ENCODE data around the gene KRTDAP. TPM values are rescaled to one million over a fixed set of nuclear protein-coding genes. Genes with fewer than 3 reads are reported as not detected.

The KRTDAP gene
- total and polyA plus RNA-seq, 9 of the 15 experiments (the other 6 are each of a cell fraction or from before 2014, with no cell fraction given): not detected

DNA sequence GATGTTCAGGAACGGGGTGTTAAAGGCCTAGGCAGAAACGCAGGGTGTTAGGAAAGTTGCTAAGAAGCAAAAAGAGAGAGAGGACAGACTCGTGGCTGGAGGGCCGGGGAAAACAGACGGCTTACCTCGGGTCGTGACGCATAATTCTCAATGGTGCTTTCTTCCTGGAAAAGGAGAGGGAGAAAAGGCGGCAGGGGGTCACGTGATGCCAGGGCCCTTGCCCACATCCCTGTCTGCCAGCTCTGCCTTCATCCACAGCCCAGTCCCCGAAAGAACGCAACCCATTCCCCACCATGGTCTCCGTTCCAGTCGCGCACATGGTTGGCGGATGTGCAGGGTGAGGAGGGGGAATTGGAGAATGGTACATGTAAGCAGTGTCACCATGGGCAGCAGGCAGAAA, 1.6 kb downstream of the KRTDAP start (continued):
- TF ChIP-seq, protein P1, sequence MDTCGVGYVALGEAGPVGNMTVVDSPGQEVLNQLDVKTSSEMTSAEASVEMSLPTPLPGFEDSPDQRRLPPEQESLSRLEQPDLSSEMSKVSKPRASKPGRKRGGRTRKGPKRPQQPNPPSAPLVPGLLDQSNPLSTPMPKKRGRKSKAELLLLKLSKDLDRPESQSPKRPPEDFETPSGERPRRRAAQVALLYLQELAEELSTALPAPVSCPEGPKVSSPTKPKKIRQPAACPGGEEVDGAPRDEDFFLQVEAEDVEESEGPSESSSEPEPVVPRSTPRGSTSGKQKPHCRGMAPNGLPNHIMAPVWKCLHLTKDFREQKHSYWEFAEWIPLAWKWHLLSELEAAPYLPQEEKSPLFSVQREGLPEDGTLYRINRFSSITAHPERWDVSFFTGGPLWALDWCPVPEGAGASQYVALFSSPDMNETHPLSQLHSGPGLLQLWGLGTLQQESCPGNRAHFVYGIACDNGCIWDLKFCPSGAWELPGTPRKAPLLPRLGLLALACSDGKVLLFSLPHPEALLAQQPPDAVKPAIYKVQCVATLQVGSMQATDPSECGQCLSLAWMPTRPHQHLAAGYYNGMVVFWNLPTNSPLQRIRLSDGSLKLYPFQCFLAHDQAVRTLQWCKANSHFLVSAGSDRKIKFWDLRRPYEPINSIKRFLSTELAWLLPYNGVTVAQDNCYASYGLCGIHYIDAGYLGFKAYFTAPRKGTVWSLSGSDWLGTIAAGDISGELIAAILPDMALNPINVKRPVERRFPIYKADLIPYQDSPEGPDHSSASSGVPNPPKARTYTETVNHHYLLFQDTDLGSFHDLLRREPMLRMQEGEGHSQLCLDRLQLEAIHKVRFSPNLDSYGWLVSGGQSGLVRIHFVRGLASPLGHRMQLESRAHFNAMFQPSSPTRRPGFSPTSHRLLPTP (IDR thresholded peaks at IDR 0.05; ENCODE audit: borderline replicate concordance, extremely low read depth, insufficient read length): no peak
- TF ChIP-seq, protein P2, sequence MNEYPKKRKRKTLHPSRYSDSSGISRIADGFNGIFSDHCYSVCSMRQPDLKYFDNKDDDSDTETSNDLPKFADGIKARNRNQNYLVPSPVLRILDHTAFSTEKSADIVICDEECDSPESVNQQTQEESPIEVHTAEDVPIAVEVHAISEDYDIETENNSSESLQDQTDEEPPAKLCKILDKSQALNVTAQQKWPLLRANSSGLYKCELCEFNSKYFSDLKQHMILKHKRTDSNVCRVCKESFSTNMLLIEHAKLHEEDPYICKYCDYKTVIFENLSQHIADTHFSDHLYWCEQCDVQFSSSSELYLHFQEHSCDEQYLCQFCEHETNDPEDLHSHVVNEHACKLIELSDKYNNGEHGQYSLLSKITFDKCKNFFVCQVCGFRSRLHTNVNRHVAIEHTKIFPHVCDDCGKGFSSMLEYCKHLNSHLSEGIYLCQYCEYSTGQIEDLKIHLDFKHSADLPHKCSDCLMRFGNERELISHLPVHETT (CRISPR knock-in tag; conservative IDR thresholded peaks at IDR 0.05 in 1 of 2, IDR thresholded peaks at IDR 0.05 in 1 of 2): no peak
- TF ChIP-seq SPI1 (IDR thresholded peaks at IDR 0.05; ENCODE audit: borderline replicate concordance, low read depth, low read length): no peak
- no peak for TF ChIP-seq BCL6 (CRISPR knock-in tag; IDR thresholded peaks at IDR 0.05)
- TF ChIP-seq RAD51 (IDR thresholded peaks at IDR 0.05; ENCODE audit: borderline replicate concordance, low read depth): peak; percentile 51; the same call in 1 of the 2 replicates
- no peak for TF ChIP-seq CBX8 (IDR thresholded peaks at IDR 0.05; ENCODE audit: borderline replicate concordance, extremely low read depth, low read depth, low read length, poor library complexity, severe bottlenecking)
- TF ChIP-seq MCM5 (IDR thresholded peaks at IDR 0.05; ENCODE audit: low read depth): no peak
- TF ChIP-seq ZNF766 (CRISPR knock-in tag; conservative IDR thresholded peaks at IDR 0.05): no peak
- no peak for TF ChIP-seq ZNF197 (CRISPR knock-in tag; IDR thresholded peaks at IDR 0.05; ENCODE audit: low read depth)
- TF ChIP-seq LEF1 (IDR thresholded peaks at IDR 0.05): no peak
- no peak for TF ChIP-seq TARDBP (IDR thresholded peaks at IDR 0.05)
- TF ChIP-seq POLR2AphosphoS2 (IDR thresholded peaks at IDR 0.05; ENCODE audit: low read length): no peak
- TF ChIP-seq, protein P3, sequence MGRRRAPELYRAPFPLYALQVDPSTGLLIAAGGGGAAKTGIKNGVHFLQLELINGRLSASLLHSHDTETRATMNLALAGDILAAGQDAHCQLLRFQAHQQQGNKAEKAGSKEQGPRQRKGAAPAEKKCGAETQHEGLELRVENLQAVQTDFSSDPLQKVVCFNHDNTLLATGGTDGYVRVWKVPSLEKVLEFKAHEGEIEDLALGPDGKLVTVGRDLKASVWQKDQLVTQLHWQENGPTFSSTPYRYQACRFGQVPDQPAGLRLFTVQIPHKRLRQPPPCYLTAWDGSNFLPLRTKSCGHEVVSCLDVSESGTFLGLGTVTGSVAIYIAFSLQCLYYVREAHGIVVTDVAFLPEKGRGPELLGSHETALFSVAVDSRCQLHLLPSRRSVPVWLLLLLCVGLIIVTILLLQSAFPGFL (CRISPR knock-in tag; IDR thresholded peaks at IDR 0.05): no peak
- no peak for TF ChIP-seq POLR2AphosphoS5 (IDR thresholded peaks at IDR 0.05; ENCODE audit: control insufficient read depth, insufficient read depth, low read depth, low read length)
- TF ChIP-seq ZSCAN29 (IDR thresholded peaks at IDR 0.05): no peak
- TF ChIP-seq, protein P4, sequence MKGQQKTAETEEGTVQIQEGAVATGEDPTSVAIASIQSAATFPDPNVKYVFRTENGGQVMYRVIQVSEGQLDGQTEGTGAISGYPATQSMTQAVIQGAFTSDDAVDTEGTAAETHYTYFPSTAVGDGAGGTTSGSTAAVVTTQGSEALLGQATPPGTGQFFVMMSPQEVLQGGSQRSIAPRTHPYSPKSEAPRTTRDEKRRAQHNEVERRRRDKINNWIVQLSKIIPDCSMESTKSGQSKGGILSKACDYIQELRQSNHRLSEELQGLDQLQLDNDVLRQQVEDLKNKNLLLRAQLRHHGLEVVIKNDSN (CRISPR knock-in tag; IDR thresholded peaks at IDR 0.05): peak; percentile 46; the same call in 1 of the 2 replicates

Data from K562 (cell line).